Activated CD4-positive, alpha-beta T cell treated with anti-CD3 and anti-CD28 coated beads for 48 hours (primary cell): ENCODE results near the gene WNT3A.

Experiments used
- DNase-seq: peaks from one replicate; pipeline ENCODE4 v3.0.0-alpha.2; 2020

The WNT3A gene

GRCh38 chr1:228072658-228073043 is 65.9 kb downstream of the WNT3A start:
- no peak for DNase-seq

DNA sequence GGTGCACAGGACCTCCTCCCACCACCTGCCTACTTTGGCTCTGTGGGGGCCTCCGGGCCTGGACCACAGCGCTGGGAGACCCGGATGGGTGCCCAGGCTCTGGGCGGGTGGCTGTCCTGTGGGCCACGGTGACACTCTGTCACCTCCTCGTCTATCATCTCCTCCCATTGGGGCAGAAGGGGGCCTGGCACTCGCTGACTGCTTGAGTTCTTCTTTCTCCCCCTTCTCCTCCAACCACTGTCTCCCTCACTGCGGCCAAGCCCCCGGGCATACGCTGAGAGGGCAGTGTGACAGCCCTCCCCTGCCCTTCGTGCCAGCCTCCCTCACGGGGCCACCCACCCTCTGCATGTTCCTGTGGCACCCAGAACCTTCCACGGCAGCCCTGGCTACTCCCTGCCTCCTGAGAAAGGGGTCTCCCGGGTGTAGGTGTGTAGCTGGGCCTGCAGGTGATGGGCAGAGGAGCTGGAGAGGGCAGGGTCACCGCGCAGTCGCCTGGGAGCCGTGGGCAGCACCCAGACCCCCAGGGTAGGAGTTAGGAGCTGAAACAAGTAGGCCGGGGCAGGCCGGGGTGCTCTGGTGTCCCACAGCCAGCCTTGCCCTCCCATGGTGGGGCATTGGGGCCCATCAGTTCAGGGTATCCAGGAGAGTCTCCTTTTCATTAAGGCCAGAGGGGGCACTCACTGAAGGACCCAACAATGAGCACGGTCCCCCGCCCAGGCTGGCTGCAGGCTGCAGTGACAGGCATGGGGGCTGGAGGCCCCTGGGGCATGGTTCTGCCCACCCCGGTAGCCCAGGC is 66.5 kb downstream of the WNT3A start:
- DNase-seq: no peak

GRCh38 chr1:228073857-228074545 is 67.2 kb downstream of the WNT3A start:
- no peak for DNase-seq

DNA sequence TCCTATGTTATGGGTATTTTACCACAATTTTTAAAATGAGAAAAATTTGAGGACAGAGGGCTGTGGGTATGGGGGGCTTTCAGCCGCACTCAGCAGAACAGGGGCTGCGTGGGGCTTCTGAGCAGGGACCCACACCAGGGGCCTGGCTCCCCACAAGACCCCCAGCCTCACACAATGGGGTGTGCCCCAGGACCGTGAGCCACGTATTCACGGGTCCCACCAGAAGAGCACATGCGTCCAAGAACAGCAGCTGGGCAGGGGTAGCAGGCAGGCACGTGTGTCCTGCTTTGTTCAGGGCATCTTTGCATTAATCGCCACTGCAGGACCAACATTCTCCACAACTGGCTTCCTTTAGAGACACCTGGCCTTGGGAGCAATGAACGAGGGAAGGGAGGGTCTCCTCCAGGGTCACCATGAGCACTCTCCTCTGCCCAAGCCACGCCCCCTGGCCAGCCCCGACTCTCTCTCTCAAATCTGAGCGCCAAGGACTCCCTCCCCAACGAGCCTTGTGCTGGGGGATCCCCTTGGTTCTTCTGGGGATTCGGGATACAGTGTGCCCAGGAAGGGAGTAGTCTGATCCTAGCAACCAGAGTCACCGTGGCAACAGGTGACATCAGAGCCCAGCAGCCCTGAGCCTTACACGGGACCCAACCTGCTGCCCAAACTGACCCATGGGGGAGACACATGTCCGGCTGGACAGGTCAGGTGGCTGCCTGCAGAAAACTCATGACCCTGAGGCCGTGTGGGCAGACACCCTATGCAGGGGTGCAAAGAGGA is 68.3 kb downstream of the WNT3A start:
- DNase-seq: no peak

- DNase-seq: no peak
Observed at GRCh38 chr1:228075801-228076271, 69.0 kb downstream of the WNT3A start.

- DNase-seq: no peak
Observed at GRCh38 chr1:228076796-228077430, 70.1 kb downstream of the WNT3A start.

DNA sequence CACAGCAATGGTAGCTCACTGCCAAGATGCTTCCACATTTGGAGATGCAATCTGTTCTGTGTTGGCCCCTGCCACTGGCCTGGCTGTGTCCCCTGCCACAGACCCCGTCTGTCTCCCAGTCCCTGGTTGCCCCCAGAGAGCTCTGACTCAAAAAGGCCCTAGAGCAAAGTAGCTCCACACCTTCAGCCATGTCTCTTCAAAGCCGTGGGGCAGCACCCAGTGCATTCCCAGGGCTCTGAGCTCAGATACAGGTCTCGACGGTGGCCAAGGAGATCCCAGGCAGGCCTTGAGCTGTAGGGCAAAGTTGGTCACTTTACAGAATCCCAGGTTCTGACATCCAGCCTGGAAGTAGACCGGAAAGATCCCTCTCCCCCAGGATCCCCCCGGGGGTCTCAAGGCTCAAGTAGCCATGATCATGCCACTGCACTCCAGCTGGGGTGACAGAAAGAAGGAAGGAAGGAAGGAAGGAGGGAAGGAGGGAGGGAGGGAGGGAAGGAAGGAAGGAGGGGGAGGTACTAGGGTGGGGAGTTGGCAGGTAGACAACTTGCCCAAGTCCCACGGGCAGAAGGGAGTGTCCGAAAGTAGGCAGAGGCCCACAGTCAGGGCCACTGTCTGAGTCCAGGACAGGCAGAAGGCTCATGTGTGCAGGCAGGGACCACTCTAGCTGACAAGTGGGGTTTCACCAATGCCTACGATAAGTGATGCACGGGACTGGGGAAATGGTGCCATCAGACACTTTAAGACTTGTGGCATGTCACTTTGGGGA is 71.0 kb downstream of the WNT3A start:
- DNase-seq: no peak

- no peak for DNase-seq
Observed at GRCh38 chr1:228079013-228079412, 72.2 kb downstream of the WNT3A start.

DNA sequence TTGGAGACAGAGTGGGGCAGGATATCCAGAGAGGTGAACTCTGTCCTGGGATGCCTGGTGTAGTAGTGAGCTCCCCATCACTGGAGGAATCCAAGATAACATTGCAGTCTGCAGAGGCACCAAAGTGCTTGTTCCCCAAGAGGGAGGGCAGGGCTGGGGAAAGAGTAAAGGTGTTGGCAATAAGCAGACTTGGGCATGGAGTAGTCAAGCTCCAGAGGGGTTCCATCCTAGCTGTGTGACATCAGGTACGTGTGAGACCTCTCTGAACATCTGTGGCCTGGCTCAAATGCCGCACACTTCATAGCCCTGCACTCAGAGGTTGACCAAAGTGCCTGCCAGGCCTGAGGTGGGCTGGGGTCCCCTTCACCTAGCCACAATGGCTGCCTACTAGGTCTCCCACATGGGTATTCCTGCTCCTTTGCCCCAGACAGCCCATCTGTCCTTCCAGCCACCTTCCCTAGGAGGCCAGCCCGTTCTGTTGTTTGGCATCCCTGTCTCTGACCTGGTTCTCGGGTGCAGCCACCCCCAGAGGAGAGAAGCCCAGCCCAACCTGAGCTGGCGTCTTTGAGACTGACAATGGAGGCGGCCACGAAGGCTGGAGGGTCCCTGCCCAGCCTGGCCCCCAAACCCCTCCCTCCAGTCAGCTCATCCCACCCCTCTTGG is 72.9 kb downstream of the WNT3A start:
- DNase-seq: no peak

DNA sequence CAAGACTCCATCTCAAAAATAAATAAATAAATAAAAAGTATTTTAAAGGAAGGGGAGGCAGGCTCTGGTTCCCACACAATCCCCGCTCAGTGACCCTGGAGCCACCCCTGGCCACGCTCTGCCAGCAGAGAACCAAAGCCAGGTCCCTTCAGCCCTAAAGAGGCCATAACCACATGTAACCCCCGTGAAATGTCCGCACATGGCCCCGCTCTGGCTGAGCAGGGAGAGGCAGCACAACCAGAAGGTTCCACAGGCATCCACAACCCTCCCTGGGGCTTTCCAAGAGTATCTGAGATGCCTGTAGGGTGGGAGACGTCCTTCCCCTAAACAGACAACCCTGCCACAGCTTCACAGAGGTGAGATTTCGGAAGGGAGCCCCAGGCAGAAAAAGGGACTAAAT is 74.3 kb downstream of the WNT3A start:
- no peak for DNase-seq

GRCh38 chr1:228081578-228082213 is 74.9 kb downstream of the WNT3A start:
- DNase-seq: peak; percentile 37

DNA sequence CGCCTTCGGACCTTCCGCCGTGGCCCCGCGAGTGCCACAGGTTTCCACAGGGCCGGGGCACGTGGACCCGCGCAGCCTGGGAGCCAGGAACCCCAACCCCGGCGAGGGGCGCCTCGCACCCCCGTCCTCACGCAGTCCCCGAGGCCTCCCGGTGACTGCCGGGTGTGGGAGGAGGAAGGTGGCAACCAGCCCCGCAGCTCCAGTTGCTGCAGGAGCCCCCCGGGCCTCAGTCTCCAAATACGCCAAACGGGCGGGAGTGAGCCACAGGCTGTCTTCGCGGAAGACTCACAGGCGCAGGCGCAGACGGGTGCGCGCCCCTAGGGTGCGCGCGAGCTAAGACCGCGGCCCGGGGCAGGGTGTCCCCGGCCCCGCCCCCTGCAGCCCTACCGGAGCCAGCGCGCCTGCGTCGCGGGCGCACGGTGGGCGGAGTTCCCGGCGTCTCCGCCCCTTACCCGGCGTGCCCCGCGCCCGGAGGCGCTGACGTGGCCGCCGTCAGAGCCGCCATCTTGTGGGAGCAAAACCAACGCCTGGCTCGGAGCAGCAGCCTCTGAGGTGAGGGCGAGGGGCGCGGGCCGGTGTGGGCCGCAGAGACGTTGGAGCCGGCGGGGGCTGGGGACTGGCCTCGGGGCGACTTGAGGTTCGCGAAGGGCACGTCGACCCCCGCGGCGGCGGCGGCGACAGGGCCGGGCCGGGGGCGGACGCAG is 75.6 kb downstream of the WNT3A start, which contains the start of gene ARF1:
ARF1 (plus strand) TSS at position 495 of the 704 bp plus-strand sequence. CDS start 14,407 bp downstream, outside the sequence.
- DNase-seq: peak; percentile 93

DNA sequence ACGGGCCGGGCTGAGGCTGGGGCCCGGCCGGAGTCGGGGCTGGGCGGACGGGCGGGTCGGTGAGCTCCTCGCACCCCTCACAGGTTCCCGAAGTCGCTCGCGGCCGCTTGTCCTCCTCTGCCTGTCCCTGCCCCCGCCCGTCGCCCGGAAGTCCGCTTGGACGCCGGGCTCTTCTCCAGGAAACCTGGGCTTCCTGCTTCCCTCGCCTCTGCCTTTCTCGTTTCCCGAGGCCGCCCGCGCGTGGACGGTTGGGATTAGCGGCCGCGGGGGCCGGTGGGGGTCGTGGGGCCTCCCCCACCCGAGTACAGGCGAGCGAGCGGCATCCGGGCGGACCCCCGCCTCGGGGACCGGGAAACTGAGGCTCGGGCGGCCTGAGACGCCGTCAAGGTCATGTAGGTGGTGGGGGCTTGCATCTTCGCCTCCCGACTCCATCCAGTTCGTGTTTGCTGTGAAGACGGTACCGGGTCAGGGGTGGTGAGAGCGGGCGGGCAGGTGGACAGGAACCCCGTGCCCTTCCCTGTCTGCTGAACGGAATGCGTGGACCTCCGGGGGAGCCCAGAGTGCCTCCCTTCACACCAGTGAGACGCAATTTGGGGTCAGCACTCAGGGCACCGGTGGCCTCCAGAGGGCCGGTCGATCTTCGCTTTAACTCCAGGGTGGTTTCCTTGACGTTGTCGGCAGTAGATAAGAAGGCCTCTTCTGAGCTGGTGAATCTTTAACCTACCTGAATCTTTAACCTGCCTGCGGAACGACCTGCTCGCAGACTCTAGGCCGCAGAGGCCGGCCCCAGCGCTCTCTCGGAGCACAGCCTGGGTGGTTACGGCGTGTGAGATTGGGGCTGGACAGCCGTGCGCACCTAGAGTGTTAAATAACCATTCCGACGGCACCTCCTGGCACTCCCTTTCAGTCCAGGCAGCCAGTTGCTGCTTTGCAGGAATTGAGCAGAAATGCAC is 76.4 kb downstream of the WNT3A start:
- peak; percentile 51 for DNase-seq

DNA sequence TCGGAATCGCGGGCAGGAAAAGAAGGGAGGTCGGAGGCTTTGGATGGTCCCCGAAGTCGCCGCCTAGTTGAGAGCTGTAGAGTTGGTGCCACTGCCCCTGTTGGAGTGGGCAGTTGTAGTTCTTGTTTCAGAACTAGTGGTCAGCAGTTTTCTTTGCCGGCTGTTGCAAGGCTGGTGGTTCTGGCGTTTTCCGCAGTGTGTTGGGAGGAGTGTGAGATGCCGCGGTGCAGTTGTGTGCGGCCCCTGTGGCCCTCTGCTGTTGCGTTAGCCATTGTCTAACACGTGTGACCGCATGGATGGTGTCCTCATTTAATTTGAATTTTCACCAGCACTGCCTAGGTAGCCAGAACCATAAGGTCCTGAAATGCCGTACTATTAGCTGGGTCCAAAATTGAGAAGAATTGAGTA is 77.1 kb downstream of the WNT3A start:
- no peak for DNase-seq

- no peak for DNase-seq
Observed at GRCh38 chr1:228084325-228084724, 77.5 kb downstream of the WNT3A start.

- no peak for DNase-seq
Observed at GRCh38 chr1:228084797-228085196, 78.0 kb downstream of the WNT3A start.

- DNase-seq: no peak
Observed at GRCh38 chr1:228085287-228085951, 78.6 kb downstream of the WNT3A start.

GRCh38 chr1:228087771-228088251 is 81.0 kb downstream of the WNT3A start:
- DNase-seq: peak; percentile 39
